HepG2 (cell line): ENCODE measurements around the gene FAM187B. TPM values are rescaled to one million over a fixed set of nuclear protein-coding genes. Genes with fewer than 3 reads are reported as not detected.

Experiments used
- ATAC-seq: fragments of 200-7000 bp; cut with Tn5 transposase; 3 replicates; pipeline ENCODE4 v1.9.1; 2020; ENCODE audit warnings: mild to moderate bottlenecking, moderate library complexity
- BruUV-seq: library from RNA; stranded (reverse); fragments of 400-500 nt; replicated peaks from 2 replicates; lab custom pipeline; 2021; lab: Mats Ljungman, UMichigan
- CTCF ChIA-PET: fragments of 300-600 bp; formaldehyde crosslinking; extraction: SDS; loops from one replicate; lab custom pipeline; 2021; ENCODE audit warnings: low total read pairs, inconsistent platforms, low intra/inter-chr PET ratio; lab: Yijun Ruan, JAX
- POLR2A ChIA-PET: fragments of 350-600 bp; sonication (Branson Sonifier 250); formaldehyde crosslinking; loops from one replicate; lab custom pipeline; 2020; ENCODE audit warnings: antibody characterized with exemption, inconsistent platforms; lab: Yijun Ruan, JAX
- DNase-seq: peaks from one replicate; pipeline ENCODE4 v3.0.0-alpha.2; 2015; ENCODE audit warnings: low spot score
- FAIRE-seq: peaks from 3 replicates; lab custom pipeline; 2011; peaks lifted over from hg19 to GRCh38; lab: Jason Lieb, UNC
- H2AFZ ChIP-seq: one replicate; pipeline ENCODE4 v1.6.1; 2011; ENCODE audit warnings: low read length, inconsistent platforms
- H3K27ac ChIP-seq: fragments of 300-600 bp; 3 replicates; pipeline ENCODE4 v1.8.0; 2011; ENCODE audit warnings: mixed run types, mild to moderate bottlenecking, mixed read lengths, low read length, inconsistent platforms; ENCODE audit not compliant: insufficient read depth; ENCODE audit errors: extremely low read length
- H3K27me3 ChIP-seq, 2 experiments: fragments of 200-600 bp in 1 of 2; 2 replicates in 1 of 2; 3 replicates in 1 of 2; pipeline versions ENCODE4 v1.6.0 to v1.8.0; 2011; ENCODE audit warnings: low read length in 2 of 2, mild to moderate bottlenecking in 2 of 2, moderate library complexity in 2 of 2, inconsistent platforms in 1 of 2; ENCODE audit not compliant: insufficient read depth in 2 of 2, control insufficient read depth in 1 of 2
- H3K36me3 ChIP-seq, 2 experiments: fragments of 200-600 bp in 1 of 2; replicated peaks in 1 of 2; 2 replicates in 1 of 2; 3 replicates in 1 of 2; pipeline versions ENCODE4 v1.5.1 to v1.8.0; 2011; ENCODE audit warnings: low read length in 2 of 2, inconsistent platforms in 1 of 2; ENCODE audit not compliant: insufficient read depth in 2 of 2, control insufficient read depth in 1 of 2
- H3K4me1 ChIP-seq: 2 replicates; pipeline ENCODE4 v1.5.1; 2012; ENCODE audit warnings: low read length, inconsistent platforms; ENCODE audit not compliant: insufficient read depth
- H3K4me2 ChIP-seq: 2 replicates; pipeline ENCODE4 v1.6.0; 2011; ENCODE audit warnings: low read depth, low read length, inconsistent platforms
- H3K4me3 ChIP-seq, 3 experiments: fragments of 200-600 bp in 1 of 3; sonication (generic), shearing (Covaris generic) in 1 of 3; replicated peaks in 1 of 3; 2 replicates each; pipeline ENCODE4 v1.5.1; 2011 to 2016; ENCODE audit warnings: low read length in 3 of 3, inconsistent platforms in 2 of 3, low read depth in 2 of 3, mild to moderate bottlenecking in 2 of 3, control low read depth in 1 of 3, mixed read lengths in 1 of 3; ENCODE audit not compliant: insufficient read depth in 1 of 3
- H3K79me2 ChIP-seq: one replicate; pipeline ENCODE4 v1.6.1; 2011; ENCODE audit warnings: low read length, inconsistent platforms; ENCODE audit not compliant: insufficient read depth
- H3K9ac ChIP-seq: 2 replicates; pipeline ENCODE4 v1.6.0; 2011; ENCODE audit warnings: mild to moderate bottlenecking, low read depth, low read length, inconsistent platforms; ENCODE audit not compliant: insufficient read depth
- H3K9me3 ChIP-seq: 2 replicates; pipeline ENCODE4 v1.5.1; 2012; ENCODE audit warnings: mild to moderate bottlenecking, low read length
- H4K20me1 ChIP-seq: 2 replicates; pipeline ENCODE4 v1.6.0; 2011; ENCODE audit warnings: inconsistent platforms, mild to moderate bottlenecking, low read length, moderate library complexity; ENCODE audit not compliant: insufficient read depth
- BCL6 ChIP-seq: IDR thresholded peaks from 2 replicates; pipeline ENCODE4 v1.6.1; 2016; ENCODE audit warnings: missing genetic modification reagents, missing compliant biosample characterization
- POLR2AphosphoS5 ChIP-seq: IDR thresholded peaks from 2 replicates; pipeline ENCODE4 v1.6.1; 2012; ENCODE audit warnings: low read depth, low read length
- ZNF142 ChIP-seq: sonication (generic); formaldehyde crosslinking; IDR thresholded peaks from 2 replicates; pipeline ENCODE4 v1.4.0; 2020; ENCODE audit warnings: missing genetic modification reagents
- ZNF329 ChIP-seq: sonication (generic); formaldehyde crosslinking; IDR thresholded peaks from 2 replicates; pipeline ENCODE4 v1.9.0; 2021; ENCODE audit warnings: low read depth, mild to moderate bottlenecking, missing genetic modification reagents
- WGBS: methylation state at CpG from one replicate; pipeline ENCODE4 v1.1.6; 2017; ENCODE audit warnings: low lambda C conversion rate; 5-methylcytosine and 5-hydroxymethylcytosine counted together
- in situ Hi-C: cut with HindIII; loops from 2 replicates; pipeline ENCODE4 v1.10.0; 2017; ENCODE audit warnings: low pct_unique_long_range_greater_than_20kb; ENCODE audit not compliant: extremely low pct_ligation_motif_present
- intact Hi-C: fragments of 100-400 bp; cut with micrococcal nuclease; formaldehyde crosslinking; loops from one replicate; pipeline ENCODE4 v1.10.0; 2022; ENCODE audit not compliant: unreplicated experiment
- polyA plus RNA-seq, 8 experiments: library from polyadenylated mRNA; depleted of rRNA in 3 of 8; stranded (reverse) in 7 of 8; unstranded in 1 of 8; fragments of >200 nt; fragmentation: Illumina TruSeq in 4 of 8; extraction: Trizol in 4 of 8; gene quantifications; 2 replicates each; pipeline versions ENCODE4 v1.2.1 to v1.2.3, GENCODE V29; 2011 to 2016; ENCODE audit warnings: low read depth in 4 of 8, missing spikeins in 1 of 8, mixed read lengths in 1 of 8; ENCODE audit not compliant: insufficient read depth in 1 of 8
- total RNA-seq, 5 experiments: library from RNA; depleted of rRNA; stranded (reverse); fragments of >200 nt; fragmentation: Illumina TruSeq; extraction: Trizol; gene quantifications; 2 replicates each; pipeline ENCODE4 v1.2.3, GENCODE V29; 2016; ENCODE audit warnings: low read depth in 1 of 5

Gene FAM187B
- total and polyA plus RNA-seq, 2 of the 13 experiments (the other 11 are each of a cell fraction or from before 2014, with no cell fraction given), result not detected

- no peak overlapping the region for H2AFZ ChIP-seq
- H3K79me2 ChIP-seq, result no peaks in the 10 kb centered on the region
- H3K4me3 ChIP-seq, result no peak overlapping the region
- FAIRE-seq, result no peak
- no peaks in the 10 kb centered on the region for H4K20me1 ChIP-seq
- no peak for ATAC-seq
- TF ChIP-seq BCL6 (CRISPR knock-in tag), result no peak
- TF ChIP-seq ZNF329, result peak; percentile 98
- TF ChIP-seq POLR2AphosphoS5, result no peak
- no peak for TF ChIP-seq ZNF142 (CRISPR knock-in tag)
- BruUV-seq, result no TSS peak
- no peaks in the 10 kb centered on the region for H3K36me3 ChIP-seq
- intact Hi-C loops (no loop called here), in situ Hi-C loops (no loop called here)
- 24% methylated on average over 5 of the region's 5 CpGs for WGBS
- H3K4me2 ChIP-seq, result no peak overlapping the region
- H3K27me3 ChIP-seq, result no peaks in the 10 kb centered on the region; a peak in 2 of 5 replicates
- ChIA-PET CTCF (no interaction called here), POLR2A (no interaction called here)
- no peaks in the 10 kb centered on the region for H3K9me3 ChIP-seq
- no peak for DNase-seq
- H3K9ac ChIP-seq, result no peak overlapping the region
- H3K4me1 ChIP-seq, result peaks cover 8% of the 10 kb centered on the region
- no peak overlapping the region for H3K27ac ChIP-seq
Measured at GRCh38 chr19:35206379-35206778, 22.2 kb downstream of the FAM187B start.
